ENCODE measurements around the gene LDLRAD4.
A peak's percentile ranks its signal among the peaks of the same experiment; 100 is the strongest.
"Not testable (repeated sequence)": the region's sequence is repeated elsewhere in the genome, so short reads cannot be mapped to it uniquely, and the experiment has no call there.

LDLRAD4 gene

DNA sequence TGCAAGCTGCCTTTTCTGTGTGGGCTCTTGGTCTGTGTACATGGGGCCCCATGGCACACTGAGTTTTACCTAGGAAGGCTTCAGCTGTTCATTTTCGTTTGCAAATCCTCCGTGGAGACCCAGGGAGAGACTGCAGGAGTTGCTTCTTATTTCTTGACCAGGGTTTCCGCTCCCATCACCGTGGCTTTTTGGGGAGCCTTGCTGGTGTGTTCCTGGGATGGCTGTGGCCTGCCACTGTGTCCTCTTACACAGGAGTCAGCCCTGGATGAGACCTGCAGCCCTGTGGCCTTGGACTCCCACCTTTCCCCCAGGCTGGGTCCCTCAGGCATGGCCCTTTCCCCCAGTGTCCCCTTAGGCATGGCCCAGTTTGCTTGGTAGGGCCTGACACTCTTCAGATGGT is 370.8 kb downstream of the LDLRAD4 start:
- no peak for DNase-seq (ENCODE audit: low read depth in 2 of 2)

DNA sequence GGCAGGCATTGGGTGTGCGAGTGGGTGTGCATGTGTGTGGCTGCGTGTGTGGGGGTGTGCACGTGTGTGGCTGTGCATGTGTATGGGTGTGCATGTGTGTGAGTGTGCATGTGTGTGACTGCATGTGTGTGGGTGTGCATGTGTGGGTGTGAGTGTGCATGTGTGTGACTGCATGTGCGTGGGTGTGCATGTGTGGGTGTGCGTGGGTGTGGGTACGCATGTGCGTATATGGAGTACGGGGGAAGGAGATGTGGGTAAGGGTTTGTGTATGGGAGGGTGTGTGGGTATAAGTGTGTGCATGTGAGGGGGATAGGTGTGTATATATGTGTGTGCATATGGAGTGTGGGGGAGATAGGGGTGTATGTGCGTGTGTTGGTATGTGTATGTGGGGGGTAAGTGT is 371.4 kb downstream of the LDLRAD4 start:
- no peak for DNase-seq (ENCODE audit: low read depth in 2 of 2)

DNA sequence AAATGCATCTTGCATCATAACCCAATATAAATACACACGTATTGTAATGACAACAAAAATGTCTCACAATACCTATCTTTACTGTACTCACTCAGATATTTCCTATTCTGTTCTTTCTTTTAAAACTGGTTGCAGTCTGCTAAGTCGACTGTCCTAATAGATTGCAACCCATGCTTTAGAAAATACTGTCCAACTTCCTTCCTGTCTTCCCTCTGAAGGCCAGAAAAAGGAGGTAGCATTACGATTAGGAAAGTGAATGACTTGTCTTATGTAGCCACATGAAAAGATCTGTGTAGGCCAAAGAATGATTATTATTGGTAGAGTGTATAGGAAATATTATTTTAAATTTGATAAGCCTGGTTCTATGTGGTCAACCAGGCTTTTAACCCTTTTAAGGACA is 373.7 kb downstream of the LDLRAD4 start:
- DNase-seq (ENCODE audit: low read depth in 2 of 2), result no peak

DNA sequence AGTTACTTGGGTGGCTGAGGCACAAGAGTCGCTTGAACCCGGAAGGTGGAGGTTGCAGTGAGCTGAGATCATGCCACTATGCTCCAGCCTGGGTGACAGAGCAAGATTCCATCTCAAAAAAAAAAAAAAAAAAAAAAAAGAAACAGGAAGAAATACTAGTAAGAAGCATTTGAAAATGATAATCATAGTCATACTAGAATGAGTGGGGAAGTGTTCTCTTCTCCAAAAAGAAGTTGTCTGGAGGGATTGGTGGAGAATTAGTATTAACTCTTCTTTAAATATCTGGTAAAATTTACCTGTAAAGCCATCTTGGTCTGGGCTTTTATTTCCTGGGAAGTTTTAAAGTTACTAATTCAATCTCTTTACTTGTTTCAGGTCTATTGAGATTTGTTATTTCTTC is 376.0 kb downstream of the LDLRAD4 start:
- no peak for DNase-seq (ENCODE audit: low read depth in 2 of 2)

DNA sequence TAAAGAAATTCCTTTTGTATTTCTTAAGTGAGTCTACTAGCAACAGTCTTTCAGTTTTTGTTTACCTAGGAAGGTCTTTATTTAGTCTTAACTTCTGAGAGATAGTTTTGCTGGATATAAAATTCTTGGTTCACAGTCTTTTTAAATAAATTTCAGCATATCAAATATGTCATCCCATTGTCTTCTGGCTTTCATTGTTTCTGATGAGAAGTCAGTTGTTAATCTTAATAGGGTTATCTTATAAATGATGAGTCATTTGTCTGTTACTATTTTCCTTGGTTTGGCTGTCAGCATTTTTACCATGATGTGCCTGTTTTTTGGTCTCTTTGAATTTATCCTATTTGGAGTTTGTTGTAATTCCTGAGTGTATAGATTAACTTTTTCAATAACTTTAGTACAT is 378.5 kb downstream of the LDLRAD4 start:
- no peak for DNase-seq (ENCODE audit: low read depth in 2 of 2)

DNA sequence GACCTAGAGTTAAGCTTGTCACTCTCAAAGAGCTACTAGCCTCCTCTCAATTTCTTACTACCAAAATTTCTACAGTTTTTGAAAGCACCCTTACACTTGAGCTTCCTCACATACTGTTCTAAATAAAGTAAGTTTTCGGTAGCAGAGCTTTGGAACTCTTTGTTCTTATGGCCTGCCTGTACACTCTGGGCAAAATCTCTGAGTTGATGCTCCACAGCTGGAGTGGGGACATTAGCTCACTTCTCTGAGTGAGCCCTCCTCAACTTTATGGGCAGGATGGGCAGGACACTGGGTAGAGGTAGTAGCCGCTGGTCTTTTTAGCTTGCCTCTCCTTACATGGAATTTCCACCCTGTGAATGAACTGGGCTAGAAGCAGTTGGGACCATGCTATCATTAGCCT is 380.0 kb downstream of the LDLRAD4 start:
- DNase-seq (ENCODE audit: low read depth in 2 of 2), result no peak

DNA sequence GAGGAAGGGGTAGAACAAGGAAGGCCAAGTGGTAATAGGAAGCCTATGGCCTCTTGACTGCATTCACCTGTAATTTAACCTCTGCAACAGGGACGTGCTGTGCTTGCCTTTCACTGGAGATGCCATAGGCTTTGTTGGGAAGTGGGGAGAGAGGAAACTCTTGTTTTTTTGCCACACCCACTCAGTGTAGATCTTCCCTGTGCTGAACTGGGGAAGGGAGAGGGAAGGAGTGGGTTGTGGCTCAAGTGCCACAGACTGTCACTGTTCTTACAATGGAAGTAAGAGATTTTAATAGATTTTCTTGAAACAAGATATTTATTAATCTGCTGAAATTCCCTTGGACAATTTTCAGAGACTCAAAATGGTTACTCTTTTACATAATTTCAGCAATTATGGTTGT is 380.5 kb downstream of the LDLRAD4 start:
- DNase-seq (ENCODE audit: low read depth in 2 of 2), result no peak

DNA sequence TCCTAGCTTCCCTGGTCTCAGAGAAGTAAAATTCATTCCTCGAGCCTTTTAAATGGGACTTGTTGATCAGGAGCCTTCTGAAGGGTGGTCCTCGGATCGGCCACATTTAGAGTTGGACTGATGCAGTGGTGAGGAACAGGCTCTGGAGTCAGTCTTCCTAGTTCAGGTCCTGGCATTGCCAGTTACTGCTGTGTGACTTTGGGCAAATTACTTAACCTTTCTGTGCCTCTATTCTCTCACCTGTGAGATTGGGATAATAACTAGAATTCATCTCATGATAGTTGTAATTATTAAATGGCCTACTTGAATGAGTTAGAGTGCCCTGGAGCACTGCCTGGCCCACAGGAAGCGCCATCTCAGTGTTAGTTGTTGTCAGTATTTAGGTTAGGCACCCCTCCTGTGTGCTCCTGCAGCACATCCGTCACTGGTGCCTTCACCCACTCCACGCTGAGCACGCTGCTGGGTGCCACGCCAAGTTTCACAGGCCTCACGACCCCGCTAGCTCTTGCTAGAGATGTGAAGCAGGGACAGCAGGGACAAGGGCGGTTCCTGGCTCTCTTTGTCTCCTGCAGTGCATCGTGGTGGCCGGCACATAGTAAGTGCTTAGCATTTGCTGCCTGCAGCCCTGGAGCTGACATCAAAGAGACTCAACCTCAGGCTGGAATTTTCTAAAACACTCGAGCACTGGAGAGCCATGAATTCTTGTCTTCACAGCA is 384.9 kb downstream of the LDLRAD4 start:
- DNase-seq (ENCODE audit: low read depth in 2 of 2), result no peak

DNA sequence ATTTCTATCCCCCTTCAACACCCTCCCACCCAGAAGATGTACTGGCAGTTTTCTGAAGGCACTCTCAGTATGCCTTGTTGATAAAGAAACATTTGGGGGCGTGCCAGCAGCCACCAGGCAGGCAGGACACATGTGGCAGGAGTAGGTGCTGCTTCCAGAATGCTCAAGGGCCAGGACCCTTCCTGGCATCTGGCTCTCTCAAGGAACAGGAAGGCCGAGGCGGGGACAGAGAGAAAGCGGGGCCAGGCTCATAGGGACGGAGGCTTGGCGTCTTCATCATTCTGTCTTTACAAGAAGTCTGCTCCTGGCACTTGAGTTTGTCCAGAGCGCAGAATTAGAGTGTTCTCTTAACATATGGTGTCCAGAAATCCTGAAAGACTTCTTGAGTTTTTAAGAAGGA is 386.2 kb downstream of the LDLRAD4 start:
- DNase-seq (ENCODE audit: low read depth in 2 of 2), result no peak

DNA sequence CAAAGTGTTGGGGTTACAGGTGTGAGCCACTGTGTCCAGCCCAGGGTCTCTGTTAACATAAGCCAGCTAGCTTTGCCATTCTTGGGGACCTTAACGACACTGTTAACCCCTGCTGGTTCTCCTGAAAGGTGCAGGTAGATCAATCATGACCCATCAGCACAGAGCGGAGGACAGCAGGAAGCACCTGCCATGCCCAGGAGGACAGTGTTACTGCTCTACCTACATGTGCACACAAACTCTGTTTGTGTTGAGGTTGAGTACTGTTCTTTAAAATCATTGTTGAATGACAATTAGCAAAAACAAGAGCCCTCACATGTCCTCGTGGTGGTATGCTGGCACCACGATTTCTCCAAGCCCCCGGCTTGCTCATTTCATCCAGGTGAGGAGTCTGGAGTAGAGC is 386.9 kb downstream of the LDLRAD4 start:
- DNase-seq (ENCODE audit: low read depth in 2 of 2), result no peak

DNA sequence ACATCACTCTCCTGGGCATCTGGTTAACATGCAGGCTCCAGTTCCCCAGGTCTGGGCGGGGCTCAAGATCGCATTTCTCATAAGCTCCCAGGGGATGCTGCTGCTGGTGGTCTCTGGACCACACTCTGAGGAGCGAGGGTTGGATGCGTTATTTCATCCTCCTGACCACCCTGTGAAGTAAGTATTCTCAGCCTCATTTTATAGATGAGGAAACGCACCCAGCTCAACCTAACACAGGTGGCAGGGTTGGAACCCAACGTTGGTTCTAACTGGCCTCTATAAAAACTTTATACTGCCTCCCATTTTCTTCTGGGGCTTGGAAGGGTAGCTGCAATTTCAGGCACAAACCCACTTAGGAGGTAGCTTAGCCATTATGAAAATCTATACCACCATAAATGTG is 387.3 kb downstream of the LDLRAD4 start:
- DNase-seq (ENCODE audit: low read depth in 2 of 2), result no peak

DNA sequence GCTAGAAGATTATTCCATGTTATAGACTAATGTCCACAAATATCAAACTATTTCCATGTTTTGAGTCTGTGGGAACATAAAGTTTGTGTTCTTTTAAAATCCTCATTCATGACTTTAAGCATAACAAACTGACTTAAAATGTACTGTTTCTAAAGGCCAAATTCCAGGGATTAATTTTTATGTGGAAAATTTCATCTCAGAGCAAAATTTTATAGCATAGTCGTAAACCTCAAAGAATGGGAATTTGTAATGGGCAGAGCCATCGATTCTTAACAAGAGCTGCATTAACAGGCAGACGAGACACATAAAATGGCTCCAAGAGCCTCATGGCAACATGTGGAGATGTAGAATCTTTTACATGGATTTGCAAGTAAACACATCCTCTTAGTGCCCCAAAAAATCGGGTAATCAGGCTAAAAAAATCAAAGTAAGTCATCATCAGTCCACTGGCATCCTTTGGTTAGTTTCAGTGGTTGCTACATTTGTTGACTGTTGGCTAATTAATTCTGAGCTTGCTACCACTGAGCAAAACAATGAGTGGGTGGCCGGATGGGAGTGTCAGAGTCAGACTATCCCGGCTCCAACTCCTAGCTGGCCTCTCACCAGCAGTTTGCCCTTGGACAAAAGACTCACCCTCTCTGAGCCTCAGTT is 388.2 kb downstream of the LDLRAD4 start:
- no peak for DNase-seq (ENCODE audit: low read depth in 2 of 2)

DNA sequence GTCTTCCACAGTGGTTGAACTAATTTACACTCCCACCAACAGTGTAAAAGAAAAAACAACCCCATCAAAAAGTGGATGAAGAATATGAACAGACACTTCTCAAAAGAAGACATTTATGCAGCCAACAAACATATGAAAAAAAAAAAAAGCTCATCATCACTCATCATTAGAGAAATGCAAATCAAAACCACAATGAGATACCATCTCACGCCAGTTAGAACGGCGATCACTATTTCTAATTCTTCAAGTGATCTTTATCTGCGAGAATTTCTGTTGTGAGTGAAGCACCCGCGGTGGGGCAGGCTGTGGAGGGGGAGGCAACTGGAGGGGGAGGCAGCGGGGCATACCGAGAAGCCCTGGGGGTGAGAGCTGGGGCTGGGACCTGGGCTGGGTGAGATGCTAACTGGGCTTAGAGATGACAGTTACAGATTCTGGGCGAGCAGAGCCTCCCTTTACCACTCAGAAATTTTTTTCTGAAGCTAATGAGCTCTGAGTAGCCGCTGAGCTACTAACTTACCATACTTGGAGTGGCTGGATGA is 389.5 kb downstream of the LDLRAD4 start:
- not testable (repeated sequence) for DNase-seq (ENCODE audit: low read depth in 2 of 2)

DNA sequence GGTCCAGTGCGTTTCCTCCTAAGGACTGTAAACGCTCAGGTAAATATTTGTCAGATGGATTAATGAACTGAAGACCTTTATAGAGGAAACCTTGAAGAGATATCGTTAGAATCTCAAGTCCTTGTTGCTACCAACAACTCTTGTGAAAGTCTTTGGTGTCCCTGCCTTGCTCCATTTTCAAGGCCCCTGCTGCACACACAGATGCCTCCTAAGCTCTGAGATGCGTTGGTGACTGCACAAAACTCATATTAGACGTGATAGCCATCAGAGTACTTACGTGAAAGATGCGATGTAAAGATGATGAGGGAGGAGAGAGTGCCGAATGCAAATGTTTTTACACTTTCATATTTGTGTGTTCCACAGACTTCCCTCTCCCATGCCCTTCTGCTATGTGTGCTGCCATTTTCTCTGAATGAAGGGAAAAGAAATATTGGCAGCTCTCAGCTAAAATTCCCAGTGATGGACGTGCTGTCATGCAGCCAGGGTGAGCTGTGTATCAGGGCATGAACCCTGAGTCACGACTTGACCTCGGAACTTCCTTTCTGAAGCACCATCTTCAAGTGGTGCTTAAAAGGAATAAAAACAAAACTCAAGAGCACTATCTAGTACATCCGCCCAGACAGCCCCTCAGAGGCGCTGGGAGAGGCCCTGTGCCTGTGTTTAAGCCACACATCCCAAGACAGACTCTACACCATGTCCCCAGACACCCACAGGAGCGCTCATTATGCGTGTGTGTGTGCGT is 390.4 kb downstream of the LDLRAD4 start:
- DNase-seq (ENCODE audit: low read depth in 2 of 2), result no peak

DNA sequence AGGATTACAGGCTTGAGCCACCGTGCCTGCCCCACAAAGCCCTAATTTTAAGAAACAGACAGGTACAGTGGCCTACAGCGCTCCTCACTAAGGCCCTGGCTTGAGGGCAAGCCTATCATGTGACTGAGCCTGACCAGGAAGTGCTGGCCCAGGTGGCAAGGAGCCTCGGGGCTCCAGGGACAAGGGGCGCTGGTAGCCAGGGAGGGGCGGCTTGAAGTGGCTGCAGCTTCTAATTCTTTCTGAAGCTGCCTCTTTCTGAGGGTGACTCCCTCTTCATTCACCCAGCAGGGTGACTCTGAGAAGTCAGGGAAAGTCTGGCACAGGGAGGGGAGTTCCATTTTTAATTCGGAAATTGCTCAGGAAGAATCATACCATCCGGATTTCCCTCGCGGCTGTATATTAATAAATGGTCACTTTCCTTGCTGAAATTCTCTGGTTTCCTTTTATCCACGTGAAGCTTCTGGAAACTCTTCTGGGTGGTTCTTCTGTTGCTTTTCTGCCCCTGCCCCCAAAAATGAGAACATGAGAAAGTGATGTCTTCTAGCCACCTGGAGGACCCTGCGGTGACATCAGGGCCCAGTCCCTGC is 392.1 kb downstream of the LDLRAD4 start:
- no peak for DNase-seq (ENCODE audit: low read depth in 2 of 2)

DNA sequence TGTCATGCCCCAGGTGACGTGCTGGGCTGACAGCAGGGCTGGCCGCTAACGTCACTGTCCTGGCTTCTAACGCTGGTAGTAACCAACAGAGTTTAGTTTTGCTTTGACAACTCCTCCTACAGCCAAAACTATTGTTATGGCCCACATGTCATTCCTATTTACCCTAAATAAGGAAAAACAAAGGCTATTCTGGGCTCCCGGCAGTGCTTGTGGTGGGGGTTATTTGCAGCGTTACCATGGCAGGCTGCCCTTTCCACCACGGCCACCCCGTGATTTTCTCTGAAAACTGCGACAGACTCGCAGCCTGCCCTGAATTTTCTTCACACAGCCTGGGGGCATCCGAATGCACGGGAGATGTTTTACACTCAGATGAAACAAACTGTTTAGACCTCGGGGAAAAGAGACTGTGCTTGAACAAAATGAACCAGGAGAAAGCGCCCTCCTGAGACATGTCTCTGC is 392.6 kb downstream of the LDLRAD4 start:
- DNase-seq (ENCODE audit: low read depth in 2 of 2), result no peak

DNA sequence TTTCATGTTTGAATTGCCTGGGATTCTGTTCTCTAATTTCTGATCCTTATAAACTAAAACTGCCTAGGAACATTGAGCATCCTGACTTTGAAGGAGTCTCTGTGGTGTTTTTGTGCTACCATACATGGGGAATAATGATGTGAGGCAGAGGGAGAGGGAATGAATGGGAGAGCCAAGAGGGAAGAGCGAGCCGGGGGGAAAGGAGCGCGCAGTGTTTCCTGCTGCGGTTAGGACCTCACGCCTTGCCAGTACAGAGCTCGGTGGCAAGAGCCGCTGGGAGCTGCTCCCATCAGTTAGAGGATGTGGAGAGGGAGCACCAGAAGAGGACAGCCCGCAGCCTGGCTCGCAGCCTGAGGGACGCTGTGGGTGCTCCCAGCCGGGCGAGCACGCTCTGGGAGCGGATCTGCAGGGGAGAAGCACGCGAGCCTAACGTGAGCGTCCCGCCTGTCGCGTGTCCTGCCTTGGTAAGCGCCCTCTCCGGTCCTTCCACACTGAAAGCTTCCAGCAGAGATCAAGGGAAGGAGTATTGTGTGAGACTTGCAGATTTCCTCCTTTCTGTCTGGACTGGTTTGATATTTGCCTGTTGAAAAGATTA is 393.1 kb downstream of the LDLRAD4 start:
- DNase-seq (ENCODE audit: low read depth in 2 of 2), result no peak

DNA sequence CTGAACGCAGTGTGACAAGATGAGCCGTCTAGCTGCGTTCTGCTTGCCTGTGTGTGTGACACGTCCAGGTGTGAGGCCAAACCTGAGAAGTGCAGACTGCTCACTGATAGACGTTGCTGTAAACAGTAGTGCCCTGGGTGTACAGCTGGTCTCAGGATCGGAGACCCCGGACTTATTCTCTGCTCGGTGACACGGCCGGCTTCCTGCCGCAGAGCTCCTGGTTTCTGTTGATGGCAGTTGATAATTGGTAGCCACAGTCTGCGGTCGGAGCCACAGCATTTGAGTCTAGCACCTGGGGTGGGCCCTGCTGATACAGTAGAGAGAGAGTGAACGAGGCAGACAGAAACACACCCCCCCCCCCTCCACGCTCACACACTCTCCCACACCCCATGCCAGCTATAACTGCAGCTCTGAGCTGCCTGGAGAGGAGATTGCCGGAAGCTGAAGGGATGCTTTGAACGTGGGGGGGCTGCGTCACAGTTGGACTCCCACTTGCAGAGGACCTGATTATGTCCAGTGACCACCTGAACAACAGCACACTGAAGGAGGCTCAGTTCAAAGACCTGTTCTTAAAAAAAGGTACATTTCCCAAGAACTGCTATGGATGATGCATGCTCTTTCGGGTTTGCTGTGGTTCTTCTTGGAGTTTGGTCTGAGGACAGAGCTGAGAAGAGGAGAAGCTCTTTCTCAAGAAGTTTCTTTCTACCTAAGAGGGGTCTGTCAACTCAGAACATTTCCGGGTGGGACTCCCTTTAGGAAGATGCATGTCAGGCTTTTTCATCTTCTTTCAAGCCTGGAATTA is 393.8 kb downstream of the LDLRAD4 start:
- peak; percentile 22 to 42 for DNase-seq (ENCODE audit: low read depth in 2 of 2)

DNA sequence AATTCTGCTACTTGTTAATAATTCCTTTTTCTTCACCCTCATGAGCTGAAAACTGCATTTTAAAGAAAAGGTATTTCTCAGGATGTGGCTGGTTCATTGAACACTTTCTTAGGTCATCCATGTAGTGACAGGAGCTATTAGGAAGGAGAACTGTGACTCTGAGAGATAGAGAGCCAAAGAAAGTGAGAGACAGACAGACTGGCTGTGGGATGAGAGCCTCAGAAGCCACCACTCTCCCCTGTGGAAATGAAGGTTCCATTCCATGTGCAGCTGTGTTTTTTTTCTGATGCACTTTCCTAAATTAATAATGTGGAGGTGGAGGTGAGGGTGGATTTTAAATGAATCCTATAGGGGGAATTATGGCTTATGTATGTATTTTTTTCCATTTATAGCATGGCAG is 394.5 kb downstream of the LDLRAD4 start:
- DNase-seq (ENCODE audit: low read depth in 2 of 2), result no peak

DNA sequence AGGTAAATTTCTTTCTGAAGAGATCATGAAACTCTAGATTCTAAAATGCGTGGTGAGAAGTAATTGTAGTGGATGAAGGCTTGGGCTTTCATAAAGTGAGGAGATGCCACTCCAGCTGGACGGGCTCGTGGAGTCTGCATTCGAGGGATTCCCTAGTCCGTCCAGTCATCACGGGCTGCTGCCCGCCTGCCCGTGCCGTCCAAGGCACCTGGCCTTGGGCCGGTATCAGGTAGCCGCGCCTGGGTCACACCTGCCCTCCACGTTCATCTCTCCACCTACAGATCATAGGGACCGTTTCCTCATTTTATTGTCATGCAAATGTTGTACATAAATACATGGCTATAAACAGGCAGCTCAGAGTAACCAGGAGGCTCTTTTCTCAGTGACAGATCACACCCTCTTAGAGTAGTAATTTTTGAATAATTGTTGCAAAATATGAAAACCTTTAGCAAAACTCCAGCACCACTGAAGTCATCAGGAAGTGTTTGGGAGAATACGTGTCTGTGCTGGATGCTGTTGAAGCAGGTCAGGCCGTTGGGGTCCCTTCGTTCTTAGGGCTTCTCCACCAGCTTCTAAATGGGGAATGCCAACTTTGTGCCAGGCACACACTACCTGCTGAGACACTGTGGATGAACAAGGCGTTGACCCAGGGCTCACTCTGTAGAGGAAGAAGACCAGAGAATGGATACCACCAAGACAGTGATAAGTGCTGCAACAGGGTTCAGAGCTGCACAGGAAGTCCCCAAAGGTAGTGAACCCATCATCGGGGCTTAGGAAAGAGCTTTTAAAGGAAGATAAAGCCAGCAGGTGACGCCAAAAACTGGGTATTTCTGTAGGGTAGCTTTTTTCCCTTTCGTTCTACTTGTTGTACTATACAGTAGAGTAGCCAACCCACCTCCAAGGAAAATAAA is 395.3 kb downstream of the LDLRAD4 start:
- DNase-seq (ENCODE audit: low read depth in 2 of 2), result no peak
